A172 (cell line): ENCODE results near the gene TRIO. TPM values are rescaled to one million over a fixed set of nuclear protein-coding genes. Genes with fewer than 3 reads are reported as not detected.
"Not testable (repeated sequence)": the region's sequence is repeated elsewhere in the genome, so short reads cannot be mapped to it uniquely, and the experiment has no call there.

ENCODE experiments used
- DNase-seq: peaks from one replicate; pipeline ENCODE4 v3.0.0-alpha.2; 2015; ENCODE audit warnings: low spot score
- total RNA-seq: library from RNA; depleted of rRNA; stranded (reverse); fragments of >200 nt; shearing (Covaris generic); gene quantifications from 2 replicates; pipeline ENCODE4 v1.2.3, GENCODE V29; 2014

Gene TRIO
- total RNA-seq, 1 experiment from 2014 or later, result 180 TPM

DNA sequence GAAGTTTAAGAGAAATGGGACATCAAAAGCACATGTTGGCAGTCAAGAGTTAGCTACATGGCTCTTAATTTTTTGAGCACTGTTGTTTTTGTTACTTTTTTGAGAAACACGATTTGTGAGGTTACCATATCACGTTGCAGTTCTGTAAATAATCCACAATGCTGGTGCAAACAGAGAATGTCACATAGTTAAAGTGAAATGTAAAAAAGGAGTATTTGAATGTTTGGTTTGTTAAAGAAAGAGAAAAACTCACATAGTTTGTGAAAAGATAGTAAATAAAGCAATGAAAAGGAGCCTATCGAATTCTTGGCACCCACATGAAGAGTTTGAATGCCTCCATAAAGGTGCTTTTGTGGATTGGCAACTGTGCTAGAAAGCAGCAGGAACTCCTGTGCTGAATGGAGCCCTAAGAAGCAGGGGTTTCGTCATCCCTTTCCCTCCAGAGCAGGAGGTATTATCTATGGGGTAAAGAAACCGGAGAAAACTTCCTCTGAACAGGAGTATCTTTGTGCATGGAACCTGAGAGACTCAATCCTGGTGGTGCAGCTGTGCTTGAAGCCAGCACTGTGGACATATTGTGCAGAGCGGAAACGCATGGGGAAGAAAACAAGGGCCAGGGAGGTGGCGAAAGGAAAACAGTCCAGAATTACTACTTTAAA, 289.9 kb downstream of the TRIO start:
- no peak for DNase-seq

GRCh38 chr5:14435481-14435880, 292.3 kb downstream of the TRIO start:
- DNase-seq, result no peak

DNA sequence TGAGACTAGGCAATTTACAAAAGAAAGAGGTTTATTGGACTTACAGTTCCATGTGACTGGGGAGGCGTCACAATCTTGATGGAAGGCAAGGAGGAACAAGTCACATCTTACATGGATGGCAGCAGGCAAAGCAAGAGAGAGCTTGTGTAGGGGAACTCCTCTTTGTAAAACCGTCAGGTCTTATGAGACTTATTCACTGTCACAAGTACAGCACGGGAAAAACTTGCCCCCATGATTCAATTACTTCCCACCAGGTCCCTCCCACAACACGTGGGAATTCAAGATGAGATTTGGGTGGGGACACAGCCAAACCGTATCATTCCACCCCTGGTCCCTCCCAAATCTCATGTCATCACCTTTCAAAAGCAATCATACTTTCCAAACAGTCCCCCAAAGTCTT, 293.0 kb downstream of the TRIO start:
- DNase-seq, result not testable (repeated sequence)

- DNase-seq, result no peak
These were observed 293.8 kb downstream of the TRIO start for GRCh38 chr5:14436801-14437542.

- DNase-seq, result no peak
These were observed 295.1 kb downstream of the TRIO start for GRCh38 chr5:14438195-14438606.

- DNase-seq, result no peak
These were observed 296.1 kb downstream of the TRIO start for GRCh38 chr5:14439087-14439871.

DNA sequence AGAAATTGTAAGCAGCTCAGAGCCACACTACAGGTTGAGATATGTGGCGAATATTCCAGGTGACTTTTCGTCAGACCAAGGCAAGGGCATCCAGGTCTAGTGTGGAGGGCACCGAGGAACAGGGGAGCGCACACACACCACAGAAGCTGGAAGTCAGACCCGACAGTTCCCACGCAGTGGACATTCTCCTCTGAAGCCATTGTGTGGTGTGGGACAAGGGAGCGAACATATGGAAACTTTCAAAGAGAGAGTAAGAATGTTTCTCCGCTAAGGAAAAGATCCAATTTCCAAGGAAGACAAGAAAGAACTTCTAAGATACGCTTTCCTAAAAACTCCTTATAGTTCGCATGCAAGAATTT, 297.1 kb downstream of the TRIO start:
- DNase-seq, result no peak

DNA sequence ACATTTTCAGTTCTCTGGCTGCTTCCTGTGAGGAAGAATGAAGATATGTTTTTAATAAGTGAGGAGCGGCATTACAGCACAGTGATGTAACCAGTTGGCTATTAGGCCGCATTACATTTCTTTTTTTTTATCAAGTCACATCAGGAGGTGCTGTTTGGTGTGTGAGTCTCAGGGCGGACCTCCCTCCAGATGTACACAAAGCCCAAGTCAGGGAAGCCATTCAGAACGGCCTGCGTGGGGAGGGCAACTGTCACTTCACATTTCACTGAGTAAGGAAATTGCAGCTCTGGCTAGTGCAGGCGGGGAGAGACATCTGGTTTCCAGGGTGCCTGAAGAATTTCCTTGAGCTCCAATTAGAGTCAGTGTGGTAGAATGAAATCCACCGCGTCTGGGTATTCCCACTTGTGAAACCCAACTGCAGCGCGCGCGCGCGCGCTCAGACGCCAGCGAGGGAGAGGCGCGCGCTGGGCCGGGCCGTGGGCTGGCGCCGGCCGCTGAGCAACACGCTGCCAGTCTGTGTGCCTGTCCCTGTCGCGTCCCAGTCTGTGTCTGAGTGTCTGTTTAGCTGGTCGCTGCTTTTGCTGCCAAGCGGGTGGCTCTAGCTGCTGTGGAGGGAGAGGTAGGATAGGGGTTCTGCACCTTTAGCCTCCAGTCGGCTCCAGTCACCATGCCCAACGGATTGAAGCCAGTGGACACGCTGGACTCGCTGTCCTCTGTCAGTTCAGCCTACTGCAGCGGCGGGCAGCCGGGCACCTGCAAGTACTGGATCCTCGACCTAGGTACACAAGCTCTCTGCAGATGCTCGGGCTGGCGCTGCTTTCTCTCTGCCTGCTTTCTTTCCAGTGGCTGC, 297.7 kb downstream of the TRIO start:
- DNase-seq, result peak; percentile 78

DNA sequence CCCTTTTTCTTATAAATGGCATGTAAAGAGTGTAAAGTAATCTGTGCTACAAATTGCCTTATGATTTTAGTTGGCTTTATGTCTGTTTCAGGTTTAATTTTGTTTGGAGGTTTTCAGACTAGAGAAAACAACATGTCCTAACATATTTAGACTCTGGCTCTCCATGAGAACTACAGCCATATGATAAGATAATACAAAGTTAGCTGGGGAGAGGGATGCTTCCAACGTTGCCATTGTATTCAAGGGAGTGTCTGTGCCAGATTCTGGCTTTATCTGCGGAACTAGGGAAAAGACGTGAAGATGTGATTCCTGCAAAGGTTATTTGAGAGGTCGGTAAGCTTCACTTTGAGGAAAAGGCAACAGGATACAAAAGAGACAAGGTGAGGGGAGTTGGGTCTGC, 298.5 kb downstream of the TRIO start:
- DNase-seq, result no peak

DNA sequence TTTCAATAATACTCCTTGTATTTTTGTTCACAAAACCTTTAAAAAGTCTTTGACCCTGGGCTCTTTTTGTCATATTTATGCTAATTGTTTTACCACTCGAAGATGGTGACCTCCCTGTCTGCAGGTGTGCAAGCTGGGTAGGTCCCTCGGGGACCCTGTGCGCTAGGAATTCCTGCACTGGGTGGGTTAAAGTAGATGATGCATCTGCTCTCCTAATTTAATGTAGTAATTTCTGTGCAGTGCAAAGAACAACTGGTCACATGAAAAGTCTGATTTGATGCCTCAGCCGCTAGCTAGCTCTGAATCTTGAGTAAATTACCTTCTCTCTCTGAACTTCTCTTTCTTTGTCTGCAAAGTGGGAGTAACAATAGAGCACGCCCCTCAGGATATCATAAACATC, 299.4 kb downstream of the TRIO start:
- no peak for DNase-seq

DNA sequence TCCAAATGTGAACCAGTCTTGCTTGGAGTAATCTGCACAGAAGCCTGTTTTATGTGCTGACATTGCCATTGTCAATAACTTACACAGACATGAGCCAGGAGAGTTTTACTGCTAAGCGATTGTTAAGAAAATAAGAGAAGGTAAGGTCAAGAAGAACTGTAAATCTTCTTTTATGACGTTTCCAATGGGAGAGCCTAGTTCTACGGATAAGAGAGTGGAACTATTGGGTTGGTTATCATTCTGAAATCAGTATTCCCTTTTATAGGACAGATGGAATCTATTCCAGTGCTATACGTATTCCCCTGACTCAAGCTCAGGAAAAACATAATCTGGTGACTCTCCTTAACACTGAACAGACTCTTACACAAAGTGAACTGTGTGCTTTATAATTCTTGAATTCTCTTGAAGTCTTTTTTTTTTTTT, 300.5 kb downstream of the TRIO start:
- no peak for DNase-seq

DNA sequence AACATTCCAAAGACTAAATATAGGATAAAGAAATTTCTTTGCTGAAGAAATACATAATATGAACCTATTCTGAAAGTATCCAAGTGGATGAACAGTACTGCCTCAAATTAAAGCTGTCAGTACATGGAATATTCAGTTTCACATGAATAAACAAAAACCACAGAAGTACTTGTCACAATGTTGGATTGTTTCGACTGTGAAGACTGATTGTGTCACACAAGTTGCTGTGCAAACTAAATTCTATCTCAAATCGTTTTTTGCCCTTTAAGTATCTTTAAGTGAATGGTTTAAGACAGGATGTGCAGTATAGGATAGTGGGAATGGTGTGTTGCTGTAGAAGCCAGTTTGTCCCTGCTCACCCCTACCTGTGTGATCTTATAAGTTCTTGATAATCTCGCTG, 301.0 kb downstream of the TRIO start:
- DNase-seq, result no peak

- peak; percentile 82 for DNase-seq
These were observed 301.9 kb downstream of the TRIO start for GRCh38 chr5:14445013-14445412.

GRCh38 chr5:14445576-14446290, 302.6 kb downstream of the TRIO start:
- peak; percentile 88 for DNase-seq

DNA sequence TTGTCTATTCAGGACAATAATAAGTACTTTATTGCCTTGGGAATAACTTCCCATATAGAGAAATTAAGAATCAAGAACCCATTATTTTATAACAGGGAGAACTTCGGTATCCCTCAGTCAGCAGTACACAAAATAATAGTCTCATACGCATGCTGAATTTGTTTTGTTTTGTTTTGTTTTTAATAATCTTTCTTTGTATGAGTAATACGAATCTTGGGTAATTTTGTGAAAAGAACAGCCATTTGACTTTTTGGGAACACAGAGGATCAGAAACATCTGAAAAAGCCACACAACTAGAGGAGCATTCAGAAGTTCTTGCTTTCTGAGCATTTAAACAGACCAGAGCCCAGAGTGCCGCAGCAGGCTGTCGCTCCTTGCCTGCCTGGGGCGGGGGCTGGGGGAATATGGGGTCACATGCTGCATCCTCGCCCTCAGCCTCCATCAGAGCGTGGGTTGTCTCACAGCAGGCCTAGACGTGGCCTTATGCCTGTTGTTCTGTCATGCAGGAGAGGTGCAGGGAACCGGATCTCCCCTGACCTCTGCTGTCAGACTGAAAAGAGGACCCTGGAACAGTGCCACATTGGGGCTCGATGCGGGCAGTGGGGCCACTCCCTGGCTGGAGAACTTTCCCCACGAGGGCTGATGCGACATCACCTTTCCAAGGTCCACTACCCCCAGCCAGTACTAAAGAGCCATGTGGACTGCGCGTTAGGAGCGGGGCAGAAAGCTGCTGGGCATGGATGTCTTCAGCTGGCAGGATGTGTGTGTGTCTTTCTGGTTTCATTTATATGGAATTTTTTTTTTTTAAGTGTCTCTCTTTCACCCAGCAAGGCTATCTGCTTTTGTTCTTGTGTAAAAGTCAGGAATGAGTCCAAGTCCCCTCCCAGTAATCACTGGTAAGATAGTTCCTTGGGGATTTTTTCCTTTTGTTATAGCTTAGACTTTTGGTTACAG, 305.1 kb downstream of the TRIO start:
- DNase-seq, result peak; percentile 55

DNA sequence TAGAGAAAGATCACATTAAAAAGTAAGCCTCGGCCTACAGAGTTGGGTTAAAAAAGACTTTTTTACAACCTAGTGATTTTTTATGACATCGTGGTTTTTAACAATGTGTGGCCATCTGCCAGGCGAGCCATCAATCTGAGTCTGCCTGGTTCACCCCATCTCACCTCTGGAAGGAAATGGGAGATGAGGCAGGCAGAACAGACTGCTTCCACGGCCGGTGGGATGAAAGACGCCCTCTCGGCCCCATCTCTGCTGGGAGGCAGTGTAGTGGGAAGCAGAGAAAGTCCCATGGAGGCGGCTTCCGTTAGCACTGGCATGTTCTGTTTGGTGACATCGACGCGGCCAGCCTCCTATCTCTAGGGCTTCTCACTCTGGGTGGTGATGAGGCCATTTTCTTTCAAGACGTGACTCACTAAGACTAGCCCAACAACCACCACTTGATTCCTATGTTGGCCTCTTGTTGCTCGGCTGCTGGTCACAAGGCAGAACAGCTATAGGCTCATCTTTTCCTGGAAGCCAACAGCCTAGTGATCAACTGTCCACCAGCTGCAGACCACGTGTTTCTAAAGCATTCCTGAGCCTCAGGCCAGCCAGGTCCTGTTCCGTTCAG, 306.0 kb downstream of the TRIO start:
- peak; percentile 97 for DNase-seq

GRCh38 chr5:14450018-14450524, 306.9 kb downstream of the TRIO start:
- peak; percentile 64 for DNase-seq

DNA sequence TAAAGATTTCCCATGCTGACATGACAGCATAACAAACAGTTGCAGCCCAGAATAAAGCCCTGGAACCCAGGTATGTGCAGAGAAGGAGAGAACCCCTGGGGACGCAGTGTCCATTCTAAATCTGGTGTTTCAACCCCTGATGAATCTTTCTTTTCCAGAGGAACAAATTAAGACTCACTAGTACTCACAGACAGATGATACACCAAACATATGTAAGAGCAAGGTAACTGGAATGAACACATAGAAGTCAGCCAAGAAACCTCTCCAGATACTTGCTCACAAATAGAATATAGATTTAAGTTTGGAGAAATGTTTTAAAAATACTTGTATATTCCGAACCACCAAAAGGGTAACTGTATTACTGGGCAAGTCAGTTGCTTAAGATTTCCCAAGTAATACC, 307.6 kb downstream of the TRIO start:
- DNase-seq, result no peak

DNA sequence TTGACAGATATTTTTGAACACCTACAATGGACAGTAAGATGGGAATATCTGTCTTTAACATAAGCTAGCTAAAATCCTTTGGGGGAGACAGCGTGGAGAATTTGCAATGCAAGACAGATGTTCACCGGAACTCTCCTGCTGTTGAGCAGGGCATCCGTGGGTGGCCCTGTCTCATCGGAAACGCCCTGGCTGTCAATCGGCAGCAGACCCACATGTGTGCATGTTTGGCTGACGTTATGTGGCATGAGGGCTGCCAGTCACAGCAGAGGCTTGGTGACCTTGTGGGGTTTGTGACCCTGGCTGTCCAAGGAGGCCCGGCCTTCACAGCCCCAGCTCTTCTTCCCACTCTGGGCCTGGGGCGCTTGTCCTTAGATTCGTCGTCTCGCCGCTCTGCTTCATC, 308.7 kb downstream of the TRIO start:
- DNase-seq, result no peak
